BE2C (cell line): ENCODE results near the gene ESRP2.

Experiments
- DNase-seq: peaks from one replicate; pipeline ENCODE4 v3.0.0-alpha.2; 2020
- H3K27me3 ChIP-seq: fragments of 250-450 bp; sonication (Bioruptor Pico); 2 replicates; pipeline ENCODE4 v1.5.1; 2020; ENCODE audit warnings: mild to moderate bottlenecking
- H3K36me3 ChIP-seq: fragments of 250-450 bp; sonication (Bioruptor Pico); 2 replicates; pipeline ENCODE4 v1.5.1; 2020; ENCODE audit warnings: mild to moderate bottlenecking
- H3K4me1 ChIP-seq: fragments of 250-450 bp; sonication (Bioruptor Pico); 2 replicates; pipeline ENCODE4 v1.5.1; 2020
- H3K4me3 ChIP-seq: 2 replicates; pipeline ENCODE4 v1.5.1; 2011; ENCODE audit warnings: low read depth, low read length
- H3K9me3 ChIP-seq: fragments of 250-450 bp; sonication (Bioruptor Pico); 2 replicates; pipeline ENCODE4 v1.5.1; 2020
- TF ChIP-seq, protein P1 (sequence below): IDR thresholded peaks from 2 replicates; pipeline ENCODE4 v1.5.1; 2012; ENCODE audit warnings: mild to moderate bottlenecking, low read depth, low read length

Gene ESRP2

DNA sequence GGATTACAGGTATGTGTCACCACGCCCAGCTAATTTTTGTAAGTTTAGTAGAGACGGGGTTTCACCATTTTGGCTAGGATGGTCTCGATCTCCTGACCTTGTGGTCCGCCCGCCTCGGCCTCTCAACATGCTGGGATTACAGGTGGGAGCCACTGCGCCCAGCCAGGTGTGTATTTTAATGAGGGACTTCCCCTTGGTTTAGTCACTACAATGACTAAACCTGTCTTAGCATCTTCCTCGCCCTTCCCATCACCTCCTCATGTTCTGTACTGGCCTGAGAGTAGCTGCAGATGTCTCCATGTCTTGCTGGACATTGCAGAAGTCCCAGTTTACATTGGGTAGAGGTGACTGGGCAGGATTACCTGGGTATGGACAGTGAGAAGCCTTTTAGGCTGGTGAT, 38.0 kb upstream of the ESRP2 start:
- H3K36me3 ChIP-seq: peaks cover 45% of the 10 kb centered on the region
- DNase-seq: no peak
- no peak overlapping the region for H3K4me3 ChIP-seq
- H3K27me3 ChIP-seq: no peaks in the 10 kb centered on the region
- TF ChIP-seq, protein P1, sequence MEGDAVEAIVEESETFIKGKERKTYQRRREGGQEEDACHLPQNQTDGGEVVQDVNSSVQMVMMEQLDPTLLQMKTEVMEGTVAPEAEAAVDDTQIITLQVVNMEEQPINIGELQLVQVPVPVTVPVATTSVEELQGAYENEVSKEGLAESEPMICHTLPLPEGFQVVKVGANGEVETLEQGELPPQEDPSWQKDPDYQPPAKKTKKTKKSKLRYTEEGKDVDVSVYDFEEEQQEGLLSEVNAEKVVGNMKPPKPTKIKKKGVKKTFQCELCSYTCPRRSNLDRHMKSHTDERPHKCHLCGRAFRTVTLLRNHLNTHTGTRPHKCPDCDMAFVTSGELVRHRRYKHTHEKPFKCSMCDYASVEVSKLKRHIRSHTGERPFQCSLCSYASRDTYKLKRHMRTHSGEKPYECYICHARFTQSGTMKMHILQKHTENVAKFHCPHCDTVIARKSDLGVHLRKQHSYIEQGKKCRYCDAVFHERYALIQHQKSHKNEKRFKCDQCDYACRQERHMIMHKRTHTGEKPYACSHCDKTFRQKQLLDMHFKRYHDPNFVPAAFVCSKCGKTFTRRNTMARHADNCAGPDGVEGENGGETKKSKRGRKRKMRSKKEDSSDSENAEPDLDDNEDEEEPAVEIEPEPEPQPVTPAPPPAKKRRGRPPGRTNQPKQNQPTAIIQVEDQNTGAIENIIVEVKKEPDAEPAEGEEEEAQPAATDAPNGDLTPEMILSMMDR: no peak
- H3K9me3 ChIP-seq: no peaks in the 10 kb centered on the region
- no peaks in the 10 kb centered on the region for H3K4me1 ChIP-seq

DNA sequence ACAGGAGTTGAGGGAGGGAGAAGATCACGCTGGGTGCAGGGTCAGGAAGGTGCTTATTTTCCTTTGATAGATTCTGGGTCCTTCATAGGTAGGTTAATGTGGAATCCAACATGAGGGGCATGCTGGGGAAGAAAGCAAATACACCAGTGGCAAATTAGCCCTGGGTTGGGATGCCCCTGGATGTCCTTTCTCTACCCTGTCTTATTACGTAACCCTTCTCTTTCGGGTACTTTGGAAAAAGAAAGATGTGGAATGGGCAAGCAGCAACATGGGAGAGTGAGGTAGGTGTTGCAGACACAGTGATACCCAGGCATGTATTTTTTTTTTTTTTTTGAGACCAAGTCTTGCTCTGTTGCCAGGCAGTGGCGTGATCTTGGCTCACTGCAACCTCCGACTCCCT, 37.5 kb upstream of the ESRP2 start:
- H3K27me3 ChIP-seq: no peaks in the 10 kb centered on the region
- H3K4me1 ChIP-seq: no peaks in the 10 kb centered on the region
- TF ChIP-seq, protein P1: no peak
- H3K4me3 ChIP-seq: no peak overlapping the region
- H3K36me3 ChIP-seq: peaks cover 45% of the 10 kb centered on the region
- no peak for DNase-seq
- H3K9me3 ChIP-seq: no peaks in the 10 kb centered on the region

DNA sequence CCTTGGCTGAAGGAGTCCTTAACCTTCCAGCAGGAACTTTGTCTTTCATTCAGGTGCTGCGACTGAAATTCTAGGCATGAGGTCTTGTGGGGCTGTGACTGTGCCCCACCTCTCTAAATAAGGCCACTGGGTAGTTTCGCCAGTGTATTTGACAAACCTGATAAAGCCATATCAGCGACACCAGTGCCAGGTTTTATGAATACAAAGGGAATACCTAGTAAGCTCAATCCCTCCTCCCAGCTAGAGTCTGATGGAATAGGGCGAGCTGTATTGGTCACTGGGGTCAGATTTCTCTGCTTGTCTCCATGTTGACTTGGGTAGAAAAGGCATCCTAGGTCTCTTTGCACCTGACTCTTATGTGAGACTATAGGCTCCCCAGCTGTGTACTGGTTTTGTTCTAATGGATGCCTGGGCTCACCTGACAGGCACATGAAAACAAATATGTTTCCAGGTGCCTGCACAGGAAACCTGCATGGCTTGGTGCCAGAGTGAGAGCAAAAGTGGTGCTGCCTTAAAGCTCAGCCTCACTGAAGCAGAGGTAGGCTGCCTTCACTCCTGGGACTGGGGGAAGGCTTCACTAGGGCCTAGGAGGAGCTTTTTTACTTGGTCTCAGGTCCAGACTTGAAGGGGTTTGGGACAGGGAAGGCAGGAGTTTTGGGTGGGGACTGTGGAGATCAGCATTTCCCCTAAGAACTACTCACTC, 36.7 kb upstream of the ESRP2 start:
- no peaks in the 10 kb centered on the region for H3K9me3 ChIP-seq
- H3K4me3 ChIP-seq: no peak overlapping the region
- H3K4me1 ChIP-seq: peaks cover 3% of the 10 kb centered on the region; the same call in 1 of the 2 replicates
- peaks cover 42% of the 10 kb centered on the region for H3K36me3 ChIP-seq
- no peak for DNase-seq
- H3K27me3 ChIP-seq: no peaks in the 10 kb centered on the region
- TF ChIP-seq, protein P1: no peak

DNA sequence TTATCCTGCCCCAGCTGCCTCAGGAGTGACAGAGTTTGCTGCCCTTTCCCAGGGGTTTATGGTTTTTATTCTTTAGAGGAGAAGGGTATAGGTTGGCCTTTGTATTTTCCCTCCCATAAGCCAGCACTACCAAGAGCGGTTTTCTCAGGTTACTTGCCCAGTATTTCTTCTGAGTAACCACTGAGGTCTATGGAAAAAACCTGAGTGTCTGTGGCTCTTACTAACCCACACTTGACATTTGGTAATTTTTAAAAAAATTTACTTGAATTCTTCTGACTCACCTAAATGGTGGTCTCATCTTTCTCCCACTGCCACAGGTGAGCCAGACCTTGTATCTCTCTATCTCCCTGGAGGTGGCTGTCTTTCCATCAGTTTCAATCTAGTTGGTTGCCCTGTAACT, 34.4 kb upstream of the ESRP2 start:
- peaks cover 36% of the 10 kb centered on the region for H3K36me3 ChIP-seq
- peaks cover 6% of the 10 kb centered on the region; the same call in 1 of the 2 replicates for H3K4me1 ChIP-seq

DNA sequence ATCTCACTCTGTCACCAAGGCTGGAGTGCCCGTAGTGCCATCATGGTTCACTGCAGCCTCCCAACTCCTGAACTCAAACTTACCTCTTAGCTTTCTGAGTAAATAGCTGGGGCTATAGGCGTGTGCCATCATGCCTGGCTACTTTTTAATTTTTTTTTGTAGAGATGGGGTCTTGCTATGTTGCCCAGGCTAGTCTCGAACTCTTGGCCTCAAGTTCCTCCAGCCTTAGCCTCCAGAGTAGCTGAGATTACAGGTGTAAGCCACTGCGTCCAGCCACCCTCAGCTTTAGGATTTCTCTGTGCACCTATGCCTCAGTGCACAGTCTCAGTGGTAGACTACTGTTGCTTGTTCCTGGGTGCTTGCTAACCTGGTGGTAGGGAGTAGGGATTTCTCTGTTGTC, 33.9 kb upstream of the ESRP2 start:
- Histone ChIP-seq H3K27me3 (no peaks in the 10 kb centered on the region), H3K4me1 (peaks cover 6% of the 10 kb centered on the region; the same call in 1 of the 2 replicates), H3K4me3 (no peak overlapping the region), H3K36me3 (peaks cover 34% of the 10 kb centered on the region), H3K9me3 (no peaks in the 10 kb centered on the region)
- TF ChIP-seq, protein P1: no peak
- no peak for DNase-seq

More for the DNA sequence above, 34.4 kb upstream of the ESRP2 start:
- no peaks in the 10 kb centered on the region for H3K27me3 ChIP-seq
- no peaks in the 10 kb centered on the region for H3K9me3 ChIP-seq
- TF ChIP-seq, protein P1: no peak
- DNase-seq: no peak
- no peak overlapping the region for H3K4me3 ChIP-seq

DNA sequence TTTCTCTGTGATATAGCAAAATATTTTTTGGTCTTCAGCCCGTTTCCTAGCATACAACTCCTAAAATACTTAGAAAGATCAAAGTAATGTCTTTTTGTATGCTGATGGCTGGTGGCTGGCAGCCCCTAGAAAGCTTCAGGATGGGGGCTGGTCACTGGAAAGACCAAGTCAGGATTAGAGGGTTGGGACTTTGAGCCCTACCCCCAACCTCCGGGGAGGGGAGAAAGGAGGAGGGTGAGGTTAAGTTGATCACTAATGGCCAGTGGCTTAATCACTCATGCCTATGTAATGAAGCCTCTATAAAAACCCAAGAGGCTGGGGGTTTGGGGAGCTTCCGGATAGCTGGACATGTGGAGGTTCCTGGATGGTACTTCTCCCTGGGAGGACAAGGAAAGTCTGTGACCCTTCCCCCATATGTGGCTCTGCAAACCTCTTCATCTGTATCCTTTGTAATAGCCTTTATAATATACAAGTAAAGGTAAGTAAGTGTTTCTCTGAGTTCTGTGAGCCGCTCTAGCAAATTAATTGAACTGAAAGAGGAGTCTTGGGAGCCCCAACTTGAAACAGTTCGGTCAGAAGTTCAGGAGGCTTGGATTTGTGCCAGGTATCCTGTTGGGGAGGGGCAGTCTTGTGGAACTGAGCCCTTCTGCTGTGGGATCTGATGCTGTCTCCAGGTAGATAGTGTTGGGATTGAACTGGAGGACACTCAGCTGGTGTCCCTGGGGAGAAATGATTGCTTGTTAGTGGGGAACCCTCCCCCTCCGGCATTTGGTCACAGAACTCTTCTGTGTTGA, 31.9 kb upstream of the ESRP2 start:
- Histone ChIP-seq H3K9me3 (no peaks in the 10 kb centered on the region), H3K27me3 (no peaks in the 10 kb centered on the region), H3K4me1 (peaks cover 6% of the 10 kb centered on the region; the same call in 1 of the 2 replicates), H3K36me3 (peaks cover 18% of the 10 kb centered on the region), H3K4me3 (no peak overlapping the region)
- DNase-seq: no peak
- TF ChIP-seq, protein P1: no peak
